Posterior vena cava (tissue), 2 donors: ENCODE results near the gene PUS3. TPM values are rescaled to one million over a fixed set of nuclear protein-coding genes. Genes with fewer than 3 reads are reported as not detected.

Source experiments
- DNase-seq: peaks from one replicate; pipeline ENCODE4 v3.0.0-alpha.2; 2020; ENCODE audit warnings: low spot score
- intact Hi-C, 2 donors: fragments of 100-400 bp; cut with DNase I; formaldehyde crosslinking; loops; one replicate each; pipeline versions ENCODE4 v1.14.1 to v1.14.2; 2022 to 2023
- total RNA-seq, 2 donors: library from RNA; stranded (reverse); fragmentation: NEBNext Ultra II Directional; extraction: Animal tissue kit (Norgen Biotek cat#: 25700); gene quantifications; one replicate each; pipeline ENCODE4 v1.2.1, GENCODE V29; 2021
- donor health status: DM: yes; HTN: yes; CAD: no.
- donor health status: DM: yes; HTN: yes; CAD: no.

The PUS3 gene
- total RNA-seq, 2 donors from 2014 or later, result 7.1 to 9.1 TPM

DNA sequence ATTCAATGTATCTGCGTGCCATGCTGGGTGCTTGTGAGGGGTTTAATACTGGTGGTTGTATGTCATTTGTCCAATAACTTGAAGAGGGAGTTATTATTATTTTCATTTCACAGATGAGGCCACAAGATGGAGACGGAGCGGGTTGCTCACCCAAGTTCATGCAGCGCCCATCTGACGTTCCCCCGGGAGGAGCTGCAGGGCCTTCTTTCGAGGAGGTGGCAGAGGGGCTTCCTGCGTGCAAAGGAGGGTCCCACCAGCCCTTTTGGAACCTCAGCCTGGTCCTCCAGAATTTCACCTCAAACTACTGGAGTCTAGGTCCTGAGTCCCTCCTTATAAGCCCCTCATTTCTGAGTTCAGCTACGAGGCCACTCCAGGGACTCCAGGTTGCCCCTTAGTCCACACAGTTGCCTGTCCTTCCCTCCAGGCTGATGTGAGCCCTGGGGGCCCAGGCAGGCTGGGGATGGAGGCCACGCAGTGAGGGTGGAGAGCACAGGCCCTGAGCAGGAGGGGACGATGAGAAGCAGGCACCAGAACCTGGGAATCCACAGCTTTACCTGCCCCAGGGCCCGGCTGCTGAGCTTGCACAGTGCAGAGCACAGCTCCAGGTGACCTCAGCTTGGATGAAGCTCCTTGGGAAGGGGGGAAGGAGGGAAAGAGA lies 39.9 kb upstream of the PUS3 start:
- DNase-seq, result no peak
- intact Hi-C loops, result no loop called here

DNA sequence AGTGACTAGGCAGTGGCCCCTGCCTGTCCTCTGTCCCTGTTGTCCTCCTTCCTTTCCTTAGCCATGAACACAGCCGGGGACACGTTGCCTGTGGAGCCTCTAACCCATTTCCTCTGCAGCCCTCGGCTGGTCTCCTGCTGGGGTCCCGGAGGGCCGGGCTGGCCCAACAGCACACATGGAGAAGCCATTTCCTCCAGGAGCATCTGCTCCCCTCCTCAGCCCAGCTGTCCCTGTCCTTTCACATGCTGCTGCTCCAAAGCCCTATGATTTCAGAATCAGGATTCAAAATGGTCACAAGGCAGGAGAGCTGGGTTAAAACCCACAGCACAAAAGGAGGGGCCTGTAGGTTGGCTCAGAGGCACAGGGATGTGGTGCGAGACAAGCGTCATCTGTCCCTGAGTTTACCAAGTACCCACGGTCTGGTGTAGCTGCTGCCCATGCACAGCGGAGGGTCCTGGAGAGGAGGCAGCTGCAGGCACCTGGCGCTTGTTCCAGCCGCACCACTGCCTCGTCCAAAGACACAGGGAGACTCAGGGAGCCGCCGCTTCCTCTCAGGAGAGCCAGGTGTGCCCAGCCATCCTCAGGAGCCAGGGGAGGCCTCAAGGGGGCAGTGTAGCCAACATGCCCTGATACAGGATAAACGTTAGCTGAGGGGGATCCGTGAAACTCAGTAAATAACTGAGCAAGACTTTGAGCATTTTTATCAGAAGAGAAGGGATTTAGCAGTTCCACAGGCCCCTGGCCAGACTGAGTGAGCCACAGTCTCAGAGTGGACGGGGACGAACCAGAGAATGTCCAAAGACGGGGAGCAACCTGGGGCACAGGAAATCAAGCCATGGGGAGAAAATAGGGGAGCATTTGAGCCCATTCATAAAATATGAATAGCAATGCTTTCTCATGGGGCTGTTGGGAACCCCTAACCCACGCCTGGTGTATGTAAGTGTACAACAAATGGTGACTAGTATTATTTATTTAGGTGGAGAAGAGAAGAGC lies 38.9 kb upstream of the PUS3 start:
- DNase-seq, result no peak
- intact Hi-C loops, result no loop called here

DNA sequence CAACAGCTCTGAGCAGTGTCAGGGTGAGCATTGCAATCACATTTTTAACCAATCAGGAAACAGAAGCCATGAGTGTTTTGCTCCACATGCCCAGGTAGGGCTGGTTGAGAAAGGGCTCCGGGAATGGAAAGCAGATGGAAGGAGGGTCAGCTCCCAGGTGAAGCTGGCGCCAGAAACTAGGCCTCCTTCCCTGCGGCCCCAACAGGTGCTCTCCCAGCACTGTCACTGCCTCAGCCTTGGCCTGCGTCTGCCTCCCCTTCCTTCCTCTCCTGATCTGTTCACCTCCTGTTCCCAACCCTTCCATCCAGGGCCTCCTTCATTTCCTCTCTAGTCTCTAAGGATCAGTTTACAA lies 38.2 kb upstream of the PUS3 start:
- intact Hi-C loops, result no loop called here
- no peak for DNase-seq

DNA sequence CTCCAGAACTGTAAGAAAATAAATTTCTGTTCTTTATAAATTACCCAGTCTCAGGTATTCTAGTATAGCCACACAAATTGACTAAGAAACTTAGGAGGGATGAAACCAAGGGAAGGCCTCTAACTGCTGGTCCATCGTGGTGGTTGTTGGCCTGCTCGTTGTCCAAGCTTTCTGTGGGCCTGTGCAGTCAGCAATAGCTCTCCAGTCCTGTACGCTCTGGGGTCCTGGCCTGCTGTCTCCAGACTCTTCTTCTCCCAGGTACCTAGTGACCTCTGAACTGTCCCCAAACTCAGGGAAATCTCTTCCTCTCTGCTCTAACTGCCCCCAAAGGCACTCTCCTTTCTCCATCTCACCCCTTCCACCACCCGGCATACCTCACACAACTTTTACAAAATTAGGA lies 37.1 kb upstream of the PUS3 start:
- DNase-seq, result no peak
- intact Hi-C loops, result no loop called here

DNA sequence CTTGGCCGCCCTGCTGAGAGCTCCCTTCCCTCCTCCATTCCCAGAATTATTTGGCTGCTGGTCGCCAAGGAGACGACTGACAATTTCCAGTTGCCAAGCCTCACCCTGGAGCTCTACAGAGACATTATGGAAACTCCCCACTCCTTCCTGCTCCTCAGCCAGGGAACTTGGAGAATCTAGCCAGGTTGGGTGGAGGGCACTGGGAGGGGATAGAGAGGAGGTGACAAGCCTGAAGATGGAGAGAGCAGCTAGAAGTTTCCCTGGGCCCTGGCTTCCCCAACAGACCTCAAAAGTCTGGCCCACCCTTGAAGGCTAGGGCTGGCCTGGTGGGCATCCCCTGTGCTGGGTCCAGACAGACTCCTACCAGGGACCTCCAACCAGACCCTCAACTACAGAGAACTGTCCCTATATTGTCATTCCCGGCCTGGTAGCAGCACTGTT lies 36.1 kb upstream of the PUS3 start:
- DNase-seq, result peak; percentile 68
- intact Hi-C loops, result no loop called here

DNA sequence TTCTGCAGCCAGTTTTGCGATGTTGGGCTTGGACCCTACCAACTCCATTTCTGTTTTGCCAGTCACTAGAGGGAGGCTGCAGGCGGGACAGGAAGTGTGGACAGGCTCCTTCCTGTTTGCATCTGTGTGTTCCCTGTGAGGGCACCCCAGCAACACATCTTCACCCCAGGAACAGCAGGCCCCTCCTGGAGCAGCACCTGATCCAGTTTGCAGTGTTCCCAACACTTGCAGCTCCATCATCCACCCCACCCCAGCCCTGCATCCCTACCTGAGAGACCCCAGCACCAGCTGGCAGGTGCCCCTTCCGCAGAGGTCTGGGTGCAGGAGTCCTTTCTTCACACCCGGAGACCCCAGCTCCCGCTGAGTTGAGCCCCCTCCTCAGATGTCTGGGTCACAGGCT lies 35.4 kb upstream of the PUS3 start:
- DNase-seq, result peak; percentile 67
- intact Hi-C loops, result no loop called here

DNA sequence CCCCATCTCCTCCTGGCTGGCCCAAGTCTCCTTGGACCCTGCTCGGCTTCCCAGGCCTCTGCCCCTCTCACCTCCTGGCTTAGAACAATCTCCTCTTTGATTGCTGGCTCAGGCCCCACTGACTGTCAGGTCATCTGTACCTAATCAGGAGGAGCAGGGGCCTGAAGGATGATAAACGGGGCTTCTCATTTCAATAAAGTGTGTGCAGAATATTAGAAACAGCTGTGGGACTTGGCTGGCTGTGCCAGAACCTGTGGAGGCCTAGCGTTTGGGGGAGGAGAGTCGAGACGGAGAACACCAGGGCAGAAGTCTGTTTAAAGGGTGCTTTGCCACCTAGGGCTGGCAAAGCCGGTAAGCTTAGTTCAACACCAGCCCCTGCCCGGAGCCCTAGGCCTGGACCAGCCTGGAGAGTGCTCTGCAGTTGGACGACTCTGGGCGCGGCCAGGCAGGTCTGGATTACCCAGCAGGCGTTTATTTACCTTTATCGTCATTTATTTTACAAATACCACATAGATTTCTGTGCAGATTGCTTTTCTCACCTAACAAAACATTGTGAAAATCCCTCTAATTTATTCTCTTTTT lies 32.7 kb upstream of the PUS3 start:
- DNase-seq, result no peak
- intact Hi-C loops, result no loop called here

DNA sequence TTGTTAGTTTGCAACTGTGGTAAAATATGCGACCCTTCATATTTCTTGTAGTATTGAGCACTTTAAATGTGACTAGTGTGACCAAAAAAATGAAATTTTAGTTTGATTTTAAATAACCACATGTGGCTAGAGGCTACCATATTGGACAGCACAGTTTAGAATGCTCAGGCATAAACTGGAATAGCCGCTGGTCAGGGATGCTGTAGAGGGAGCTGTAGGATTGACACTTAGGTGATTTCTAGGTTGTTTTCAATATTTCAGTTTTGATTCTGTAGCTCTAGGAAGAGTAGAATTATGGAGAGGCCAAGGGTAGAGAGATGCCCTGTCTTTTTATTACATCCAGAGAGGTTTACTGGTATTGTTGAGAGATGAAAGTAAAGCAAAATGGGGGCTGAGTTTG lies 32.0 kb upstream of the PUS3 start:
- no peak for DNase-seq
- intact Hi-C loops, result no loop called here

DNA sequence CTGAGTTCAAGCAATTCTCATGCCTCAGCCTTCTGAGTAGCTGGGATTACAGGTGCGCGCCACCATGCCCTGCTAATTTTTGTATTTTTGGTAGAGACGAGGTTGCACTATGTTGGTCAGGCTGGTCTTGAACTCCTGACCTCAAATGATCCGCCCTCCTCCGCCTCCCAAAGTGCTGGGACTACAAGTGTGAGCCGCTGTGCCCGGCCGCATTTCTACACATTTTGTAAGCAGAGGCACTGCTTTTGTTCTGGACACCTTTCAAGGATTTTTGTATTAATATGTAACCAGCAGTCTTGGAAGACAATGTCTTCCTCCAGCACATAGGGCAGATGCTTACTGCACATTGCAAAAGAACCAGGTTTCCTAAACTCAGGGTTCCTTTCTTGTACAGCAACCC lies 31.5 kb upstream of the PUS3 start:
- intact Hi-C loops, result no loop called here

DNA sequence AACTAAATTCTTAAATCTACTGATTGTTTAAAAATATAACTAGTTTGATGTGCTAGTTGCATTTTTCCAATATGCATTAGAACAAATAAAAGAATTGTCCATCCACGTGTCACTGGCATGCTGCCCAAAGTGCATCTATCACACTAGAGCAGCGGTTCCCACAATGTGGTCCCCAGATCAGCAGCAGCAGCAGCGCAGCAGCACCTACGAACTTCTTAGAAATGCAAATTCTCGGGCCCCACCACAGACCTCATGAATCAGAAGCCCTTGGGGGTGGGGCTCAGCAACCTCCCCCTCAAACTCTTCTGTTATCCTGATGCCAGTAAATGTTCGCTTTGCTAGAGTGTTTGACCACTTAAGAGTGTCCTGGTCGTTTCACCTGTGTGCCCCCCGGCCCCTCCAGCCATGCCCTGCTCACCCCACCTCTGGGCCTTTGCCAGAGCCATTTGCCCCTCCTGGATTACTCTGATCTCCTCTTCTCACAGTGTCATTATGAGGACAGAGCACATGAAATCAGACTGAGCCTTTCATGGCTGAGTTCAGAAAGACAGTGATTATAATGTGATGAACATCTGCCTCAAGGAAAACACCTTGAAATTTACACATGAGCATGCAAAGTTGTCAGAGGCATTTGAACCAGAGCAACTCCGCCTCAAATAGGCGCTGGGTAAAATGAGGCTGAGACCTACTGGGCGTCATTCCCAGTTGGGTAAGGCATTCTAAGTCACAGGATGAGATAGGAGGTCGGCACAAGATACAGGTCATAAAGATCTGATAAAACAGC lies 30.2 kb upstream of the PUS3 start:
- DNase-seq, result no peak
- intact Hi-C loops, result no loop called here

More for the DNA sequence above, 31.5 kb upstream of the PUS3 start:
- DNase-seq, result no peak

DNA sequence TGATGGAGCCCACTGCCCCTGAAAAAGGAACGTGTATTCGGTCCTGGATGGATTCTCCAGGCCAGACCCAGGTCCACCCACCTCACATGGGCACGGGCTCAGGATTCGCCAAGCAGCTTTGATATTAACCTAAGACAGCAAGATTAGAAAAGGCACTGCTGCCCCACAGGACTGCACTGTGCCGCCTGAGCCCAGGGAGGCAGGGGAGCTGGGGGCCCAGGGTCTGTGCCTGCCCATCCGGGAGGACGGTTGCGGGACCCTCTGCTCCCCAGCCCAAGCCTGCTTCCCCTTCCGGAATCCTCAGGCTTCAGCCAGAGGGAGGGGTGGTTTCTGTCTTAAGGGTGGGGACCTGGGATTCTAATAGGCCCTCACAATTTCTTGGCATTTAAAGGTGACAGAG lies 29.3 kb upstream of the PUS3 start:
- intact Hi-C loops, result no loop called here
- peak; percentile 56 for DNase-seq

DNA sequence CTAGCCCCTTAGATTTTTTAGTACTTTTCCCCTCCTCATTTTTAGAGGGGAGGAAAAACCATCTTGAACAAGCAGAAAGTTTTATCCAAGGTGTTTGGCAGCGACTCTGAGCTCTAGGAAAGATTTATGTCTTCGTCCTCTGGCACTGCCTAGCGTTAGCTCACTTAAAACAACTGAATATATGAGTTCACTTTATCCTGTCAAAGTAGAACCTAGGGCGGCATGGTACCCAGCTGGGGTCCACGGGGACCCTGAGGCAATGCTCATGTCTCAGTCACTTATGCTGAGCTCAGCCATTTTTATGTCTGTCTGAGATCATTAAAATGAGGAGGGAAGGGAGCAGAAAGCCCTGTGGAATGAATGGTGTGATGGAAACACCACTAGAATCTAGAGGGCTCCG lies 28.7 kb upstream of the PUS3 start:
- DNase-seq, result no peak
- intact Hi-C loops, result no loop called here

DNA sequence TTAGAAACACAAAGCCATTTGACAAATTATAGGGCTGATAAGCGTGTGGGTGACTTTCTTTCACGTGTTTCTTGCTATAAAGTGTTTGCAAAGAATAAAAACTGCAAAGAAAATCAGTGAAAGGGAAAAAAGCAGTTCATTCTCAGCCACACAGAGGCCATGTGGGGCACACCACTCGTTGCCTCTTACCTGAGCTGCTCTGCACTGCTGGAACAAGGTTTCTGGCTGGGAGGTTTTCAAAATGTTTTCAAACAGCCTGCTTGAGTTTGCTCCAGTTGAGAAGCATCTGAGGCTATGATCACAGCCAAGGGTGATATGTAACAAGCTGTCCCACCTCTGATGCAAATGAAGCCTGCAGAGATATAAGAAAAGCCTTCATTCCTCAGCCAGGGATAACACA lies 28.1 kb upstream of the PUS3 start:
- DNase-seq, result no peak
- intact Hi-C loops, result no loop called here

DNA sequence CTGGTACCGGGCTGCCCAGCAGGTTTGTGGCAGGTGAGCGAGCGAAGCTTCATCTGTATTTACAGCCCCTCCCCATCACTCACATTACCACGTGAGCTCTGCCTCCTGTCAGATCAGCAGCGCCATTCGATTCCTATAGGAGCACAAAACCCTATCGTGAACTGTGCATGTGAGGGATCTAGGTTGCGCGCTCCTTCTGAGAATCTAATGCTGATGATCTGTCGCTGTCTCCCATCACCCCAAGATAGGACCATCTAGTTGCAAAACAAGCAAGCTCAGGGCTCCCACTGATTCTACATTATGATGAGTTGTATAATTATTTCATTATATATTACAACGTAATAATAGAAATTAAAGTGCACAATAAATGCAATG lies 27.1 kb upstream of the PUS3 start:
- intact Hi-C loops, result no loop called here

DNA sequence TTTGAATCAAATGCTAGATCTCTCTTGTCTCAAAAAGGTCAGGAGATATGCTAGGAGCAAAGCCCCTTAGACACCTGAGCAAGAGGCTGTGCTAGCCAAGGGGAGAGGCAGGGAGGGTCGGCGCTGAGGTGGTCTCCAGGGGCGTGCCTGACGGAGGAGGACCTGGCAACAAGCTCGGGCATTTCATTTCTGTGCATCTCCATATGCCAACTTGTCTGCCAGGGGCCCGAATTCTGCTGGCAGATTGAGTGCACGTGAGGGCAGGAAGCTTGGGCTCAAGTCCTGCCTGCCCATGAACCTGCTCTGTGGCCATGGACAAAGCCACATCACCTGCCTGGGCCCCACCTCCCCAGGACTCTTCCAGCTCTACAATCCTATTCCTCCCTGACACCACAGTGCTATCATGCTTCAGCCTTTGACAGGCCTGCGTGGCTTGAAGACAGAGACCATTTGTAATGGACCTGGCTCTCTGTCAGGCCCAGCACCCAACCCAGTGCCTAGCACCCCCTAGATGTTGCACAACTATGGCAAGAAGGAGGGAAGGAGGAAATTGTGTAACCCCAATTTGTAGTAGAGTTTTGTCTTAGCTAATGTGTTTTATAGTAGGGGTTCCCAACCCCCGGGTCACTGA lies 26.6 kb upstream of the PUS3 start:
- DNase-seq, result peak; percentile 73
- intact Hi-C loops, result no loop called here

More for the DNA sequence above, 27.1 kb upstream of the PUS3 start:
- no peak for DNase-seq

DNA sequence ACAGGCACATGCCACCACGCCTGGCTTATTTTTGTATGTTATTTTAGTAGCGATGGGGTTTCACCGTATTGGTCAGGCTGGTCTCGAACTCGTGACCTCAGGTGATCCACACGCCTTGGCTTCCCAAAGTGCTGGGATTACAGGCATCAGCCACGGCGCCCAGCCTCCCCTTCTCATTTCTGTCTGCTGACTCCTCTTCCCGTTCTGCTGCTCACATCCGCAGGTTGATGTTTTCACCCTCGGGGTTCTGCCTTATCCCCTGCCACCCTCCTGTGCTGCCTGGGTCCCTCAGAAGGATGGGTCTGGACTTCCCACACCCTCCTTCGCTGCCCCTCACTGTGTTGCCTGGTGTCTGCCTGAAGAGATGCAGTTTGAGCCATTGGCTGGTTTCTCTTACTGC lies 23.7 kb upstream of the PUS3 start:
- intact Hi-C loops, result no loop called here
- no peak for DNase-seq

DNA sequence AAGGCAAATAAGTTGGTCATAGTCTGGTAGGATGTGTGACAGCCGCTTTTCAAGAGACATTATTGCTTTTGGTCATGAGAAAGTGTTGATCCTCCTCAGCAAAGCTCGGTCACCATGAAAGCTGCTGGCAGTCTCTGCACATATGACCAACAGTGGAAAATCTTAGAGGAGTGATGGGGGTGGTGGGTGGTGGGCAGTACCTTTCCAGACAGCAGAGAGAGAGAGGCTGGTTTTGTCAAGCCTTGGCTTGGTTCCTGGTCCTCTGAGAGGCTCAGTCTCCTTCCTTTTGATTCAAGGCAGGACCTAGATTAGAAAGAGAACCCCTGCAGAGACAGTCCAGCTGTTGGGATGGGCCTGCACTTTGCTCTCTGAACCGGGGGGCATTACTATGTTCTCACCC lies 22.8 kb upstream of the PUS3 start:
- intact Hi-C loops, result loop anchor here in 1 of 2 donors (1.0 kb wide), 1 partner anchor 267 kb away; no protein-coding TSS in a partner anchor
- no peak for DNase-seq

DNA sequence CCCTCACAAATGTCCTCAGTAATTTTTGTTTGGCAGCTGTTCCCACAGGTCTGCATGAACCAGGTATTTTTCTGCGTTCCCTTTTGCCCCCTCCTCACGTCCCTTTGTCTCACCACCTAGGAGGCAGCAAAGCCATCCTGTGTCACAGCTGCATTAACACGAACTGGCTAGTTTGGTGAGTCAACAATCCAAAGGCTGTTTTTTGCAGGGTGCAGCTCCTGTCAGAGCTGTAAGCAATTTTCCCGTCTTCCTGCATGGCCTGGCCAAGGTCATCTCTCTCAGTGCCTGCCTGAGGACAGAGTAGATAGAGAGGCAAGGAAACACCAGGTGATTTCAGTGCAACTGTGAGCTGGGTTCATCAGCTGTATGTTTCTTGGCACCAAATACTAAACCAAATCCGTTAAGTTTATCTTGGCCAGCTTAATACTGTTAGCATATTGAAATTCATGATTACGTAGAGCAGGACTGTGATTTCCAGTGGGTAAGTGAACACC lies 22.3 kb upstream of the PUS3 start:
- no peak for DNase-seq
- intact Hi-C loops, result loop anchor here in 1 of 2 donors (1.0 kb wide), 1 partner anchor 268 kb away; no protein-coding TSS in a partner anchor
